ENCODE measurements around the gene KASH5. TPM values are rescaled to one million over a fixed set of nuclear protein-coding genes. Genes with fewer than 3 reads are reported as not detected.

Gene KASH5
- total and polyA plus RNA-seq, 2 of the 13 experiments (the other 11 are each of a cell fraction or from before 2014, with no cell fraction given), result not detected

GRCh38 chr19:49409441-49410029, 21.5 kb downstream of the KASH5 start (continued):
- TF ChIP-seq ZNF362 (CRISPR knock-in tag; IDR thresholded peaks at IDR 0.05; ENCODE audit: borderline replicate concordance) (no peak), SMARCE1 (IDR thresholded peaks at IDR 0.05; ENCODE audit: borderline replicate concordance) (no peak), ZNF572 (CRISPR knock-in tag; IDR thresholded peaks at IDR 0.05) (no peak), ZSCAN31 (CRISPR knock-in tag; IDR thresholded peaks at IDR 0.05; ENCODE audit: low read depth) (no peak), PCBP1 (IDR thresholded peaks at IDR 0.05; ENCODE audit: borderline replicate concordance, low read depth, low read length) (no peak), ZNF850 (CRISPR knock-in tag; conservative IDR thresholded peaks at IDR 0.05) (no peak), ZFP36L1 (CRISPR knock-in tag; IDR thresholded peaks at IDR 0.05) (no peak), ZNF878 (CRISPR knock-in tag; IDR thresholded peaks at IDR 0.05) (no peak), RBM39 (IDR thresholded peaks at IDR 0.05; ENCODE audit: low read depth, low read length, poor library complexity, severe bottlenecking) (no peak)

GRCh38 chr19:49411681-49412326, 23.8 kb downstream of the KASH5 start:
- no peak for DNase-seq (ENCODE audit: low spot score)
- POLR2A ChIA-PET, result no interaction called here
- in situ Hi-C loops (cut with HindIII; ENCODE audit: extremely low pct_ligation_motif_present, low pct_unique_long_range_greater_than_20kb), result no loop called here
- no peak for TF ChIP-seq CTCF (CRISPR knock-in tag; IDR thresholded peaks at IDR 0.05)
- no peak for TF ChIP-seq NCOA5 (CRISPR knock-in tag; IDR thresholded peaks at IDR 0.05)
- no peak for TF ChIP-seq ZNF737 (CRISPR knock-in tag; IDR thresholded peaks at IDR 0.05; ENCODE audit: borderline replicate concordance)
- TF ChIP-seq SRSF1 (optimal IDR thresholded peaks at IDR 0.05; ENCODE audit: low read depth, low read length), result no peak
- TF ChIP-seq MEIS1 (CRISPR knock-in tag; IDR thresholded peaks at IDR 0.05; ENCODE audit: borderline replicate concordance), result no peak
- no peak for TF ChIP-seq ZFP91 (CRISPR knock-in tag; IDR thresholded peaks at IDR 0.05; ENCODE audit: borderline replicate concordance)
- no peak for TF ChIP-seq NFE2L1 (CRISPR knock-in tag; IDR thresholded peaks at IDR 0.05; ENCODE audit: borderline replicate concordance)
- TF ChIP-seq ZNF414 (CRISPR knock-in tag; IDR thresholded peaks at IDR 0.05), result no peak
- no peak for TF ChIP-seq CBX5 (CRISPR knock-in tag; IDR thresholded peaks at IDR 0.05; ENCODE audit: borderline replicate concordance)

More at GRCh38 chr19:49411681-49412326, 23.8 kb downstream of the KASH5 start:
- BruUV-seq (replicated peaks), result no TSS peak
- intact Hi-C loops (cut with micrococcal nuclease; ENCODE audit: unreplicated experiment), result no loop called here
- Histone ChIP-seq H3K9ac (ENCODE audit: insufficient read depth, low read depth, low read length) (no peak overlapping the region), H3K4me3 (replicated peaks in 1 of 3; ENCODE audit: insufficient read depth in 1 of 3, low read depth in 2 of 3, low read length in 3 of 3) (no peak overlapping the region), H3K4me1 (ENCODE audit: insufficient read depth, low read length) (no peaks in the 10 kb centered on the region), H3K36me3 (replicated peaks in 1 of 2; ENCODE audit: control insufficient read depth in 1 of 2, insufficient read depth in 2 of 2, low read length in 2 of 2) (no peaks in the 10 kb centered on the region), H2AFZ (ENCODE audit: low read length) (no peak overlapping the region), H3K9me3 (ENCODE audit: low read length) (no peaks in the 10 kb centered on the region), H3K4me2 (ENCODE audit: low read depth, low read length) (no peak overlapping the region), H3K27me3 (ENCODE audit: control insufficient read depth in 1 of 2, insufficient read depth in 2 of 2, low read length in 2 of 2) (peaks cover 11 to 56% of the 10 kb centered on the region in 2 experiments; a peak in 4 of 5 replicates), H3K27ac (ENCODE audit: extremely low read length, insufficient read depth, low read length) (no peak overlapping the region), H3K79me2 (ENCODE audit: insufficient read depth, low read length) (no peaks in the 10 kb centered on the region), H4K20me1 (ENCODE audit: insufficient read depth, low read length) (no peaks in the 10 kb centered on the region)
- ATAC-seq (no peak), FAIRE-seq (no peak)
- WGBS (ENCODE audit: low lambda C conversion rate), result 3% methylated on average over 3 of the region's 3 CpGs
- CTCF ChIA-PET (ENCODE audit: low intra/inter-chr PET ratio, low total read pairs), result no interaction called here

All from HepG2 (cell line).